Measurements from ENCODE around the gene GPR31.
"Not testable (repeated sequence)": the region's sequence is repeated elsewhere in the genome, so short reads cannot be mapped to it uniquely, and the experiment has no call there.

DNA sequence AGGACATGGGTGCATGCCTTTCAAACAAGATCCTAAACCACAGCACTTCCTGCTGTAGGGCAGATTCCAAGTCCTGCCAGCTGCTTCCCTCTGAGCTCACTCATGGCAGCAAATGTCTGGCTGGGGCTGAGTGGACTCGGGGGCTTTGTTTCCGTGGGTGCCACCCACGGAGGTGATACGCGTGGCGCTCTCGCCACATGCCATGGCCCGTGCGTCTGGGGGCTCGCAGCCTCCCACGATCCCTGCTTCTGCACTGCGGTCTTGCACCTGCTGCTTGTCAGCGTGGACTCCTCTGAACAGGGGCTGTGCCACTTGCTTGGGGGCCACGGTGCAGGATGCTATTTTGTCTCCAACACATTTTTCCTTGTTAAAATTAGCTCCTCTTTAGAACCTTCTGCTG lies 19.5 kb upstream of the GPR31 start:
- not testable (repeated sequence) for TF ChIP-seq EP300, CTCF, POLR2A (IDR thresholded peaks at IDR 0.05)
